ENCODE results near the gene EXT2. TPM values are rescaled to one million over a fixed set of nuclear protein-coding genes. Genes with fewer than 3 reads are reported as not detected.

Gene EXT2
- total RNA-seq, 1 experiment from 2014 or later = 42.8 TPM

GRCh38 chr11:44223238-44223637 lies 127.8 kb downstream of the EXT2 start:
- H2AFZ ChIP-seq (ENCODE audit: low read depth, low read length, poor library complexity, severe bottlenecking) = no peak overlapping the region
- POLR2A ChIA-PET = no interaction called here
- DNase-seq (ENCODE audit: low read depth, low spot score) (no peak), ATAC-seq (no peak)
- H4K20me1 ChIP-seq (ENCODE audit: insufficient read depth) = no peaks in the 10 kb centered on the region
- intact Hi-C loops (cut with micrococcal nuclease) = no loop called here
- RAD21 ChIA-PET (ENCODE audit: low non-redundant PET in 1 of 2, low total read pairs in 2 of 2, uncharacterized antibody in 2 of 2, unreplicated experiment in 2 of 2) = no interaction called here
- no peak overlapping the region for H3K4me2 ChIP-seq (ENCODE audit: low read length)
- H3K27me3 ChIP-seq (ENCODE audit: insufficient read depth, low read length) = no peaks in the 10 kb centered on the region
- H3K9ac ChIP-seq (ENCODE audit: low read length) = no peak overlapping the region
- no peak overlapping the region for H3K4me3 ChIP-seq (replicated peaks in 1 of 2; ENCODE audit: low read depth in 1 of 2, low read length in 2 of 2)
- CTCF ChIA-PET = no interaction called here
- no peak overlapping the region for H3K27ac ChIP-seq (ENCODE audit: low read depth, low read length)
- TF ChIP-seq RAD21 (IDR thresholded peaks at IDR 0.05; ENCODE audit: low read depth) (no peak), SRF (IDR thresholded peaks at IDR 0.05; ENCODE audit: low read depth) (no peak), ZBTB33 (IDR thresholded peaks at IDR 0.05; ENCODE audit: extremely low read depth, insufficient replicate concordance, low read length) (no peak), JUND (IDR thresholded peaks at IDR 0.05) (no peak), FOSL1 (IDR thresholded peaks at IDR 0.05; ENCODE audit: low read depth) (no peak), ATF3 (IDR thresholded peaks at IDR 0.05) (no peak), CEBPB (IDR thresholded peaks at IDR 0.05; ENCODE audit: low read depth) (no peak), ELF1 (IDR thresholded peaks at IDR 0.05; ENCODE audit: borderline replicate concordance, low read depth) (no peak)
- no peaks in the 10 kb centered on the region for H3K9me2 ChIP-seq (ENCODE audit: insufficient read depth)
- no peaks in the 10 kb centered on the region for H3K9me3 ChIP-seq (ENCODE audit: control insufficient read depth in 1 of 2, insufficient read depth in 1 of 2, low read depth in 1 of 2, low read length in 2 of 2)
- H3K36me3 ChIP-seq (ENCODE audit: control insufficient read depth in 1 of 2, insufficient read depth in 2 of 2, low read length in 2 of 2) = no peaks in the 10 kb centered on the region
- no peaks in the 10 kb centered on the region for H3K79me2 ChIP-seq (ENCODE audit: insufficient read depth, low read length)
- no peaks in the 10 kb centered on the region for H3K4me1 ChIP-seq (ENCODE audit: control insufficient read depth in 1 of 2, insufficient read depth in 2 of 2, low read length in 2 of 2)
- BruUV-seq (replicated peaks) = no TSS peak

- intact Hi-C loops (cut with micrococcal nuclease) = no loop called here
- DNase-seq (ENCODE audit: low read depth, low spot score) = no peak
- H3K9me2 ChIP-seq (ENCODE audit: insufficient read depth) = no peaks in the 10 kb centered on the region
- no peak overlapping the region for H3K4me2 ChIP-seq (ENCODE audit: low read length)
- H3K27ac ChIP-seq (ENCODE audit: low read depth, low read length) = no peak overlapping the region
- H4K20me1 ChIP-seq (ENCODE audit: insufficient read depth) = no peaks in the 10 kb centered on the region
- no TSS peak for BruUV-seq (replicated peaks)
- no peak for ATAC-seq
- no peak overlapping the region for H3K4me3 ChIP-seq (replicated peaks in 1 of 2; ENCODE audit: low read depth in 1 of 2, low read length in 2 of 2)
- no peaks in the 10 kb centered on the region for H3K79me2 ChIP-seq (ENCODE audit: insufficient read depth, low read length)
- H2AFZ ChIP-seq (ENCODE audit: low read depth, low read length, poor library complexity, severe bottlenecking) = no peak overlapping the region
- POLR2A ChIA-PET = no interaction called here
- no peaks in the 10 kb centered on the region for H3K9me3 ChIP-seq (ENCODE audit: control insufficient read depth in 1 of 2, insufficient read depth in 1 of 2, low read depth in 1 of 2, low read length in 2 of 2)
- H3K4me1 ChIP-seq (ENCODE audit: control insufficient read depth in 1 of 2, insufficient read depth in 2 of 2, low read length in 2 of 2) = no peaks in the 10 kb centered on the region
- RAD21 ChIA-PET (ENCODE audit: low non-redundant PET in 1 of 2, low total read pairs in 2 of 2, uncharacterized antibody in 2 of 2, unreplicated experiment in 2 of 2) = no interaction called here
- no peaks in the 10 kb centered on the region for H3K36me3 ChIP-seq (ENCODE audit: control insufficient read depth in 1 of 2, insufficient read depth in 2 of 2, low read length in 2 of 2)
- no peaks in the 10 kb centered on the region for H3K27me3 ChIP-seq (ENCODE audit: insufficient read depth, low read length)
- no peak overlapping the region for H3K9ac ChIP-seq (ENCODE audit: low read length)
- TF ChIP-seq REST (IDR thresholded peaks at IDR 0.05; ENCODE audit: low read depth) (no peak), SP1 (IDR thresholded peaks at IDR 0.05; ENCODE audit: low read depth) (no peak), POLR2AphosphoS5 (IDR thresholded peaks at IDR 0.05; ENCODE audit: low read depth, low read length) (no peak), ZFX (IDR thresholded peaks at IDR 0.05) (no peak), RAD21 (IDR thresholded peaks at IDR 0.05; ENCODE audit: low read depth) (no peak), EGR1 (IDR thresholded peaks at IDR 0.05; ENCODE audit: low read depth) (no peak), JUND (IDR thresholded peaks at IDR 0.05) (no peak)
- CTCF ChIA-PET = no interaction called here
Observed at GRCh38 chr11:44224867-44225501, 129.5 kb downstream of the EXT2 start.
